DND-41 (cell line): Measurements from ENCODE around the gene SUV39H2.

ENCODE experiments used
- CTCF ChIP-seq: IDR thresholded peaks from 2 replicates; pipeline ENCODE4 v1.5.1; 2012; ENCODE audit warnings: borderline replicate concordance, low read length, moderate library complexity, mild to moderate bottlenecking; ENCODE audit not compliant: poor library complexity, severe bottlenecking; ENCODE audit errors: extremely low read depth
- EZH2 ChIP-seq: IDR thresholded peaks from 3 replicates; pipeline ENCODE4 v1.6.1; 2012; ENCODE audit warnings: borderline replicate concordance, low read depth, mild to moderate bottlenecking, moderate library complexity, low read length, inconsistent platforms; ENCODE audit not compliant: severe bottlenecking

- TF ChIP-seq CTCF (no peak), EZH2 (no peak)
Observed at GRCh38 chr10:14879928-14880193, 1.2 kb downstream of the SUV39H2 start.
